ENCODE results near the gene TOB1. TPM values are rescaled to one million over a fixed set of nuclear protein-coding genes. Genes with fewer than 3 reads are reported as not detected.
A peak's percentile ranks its signal among the peaks of the same experiment; 100 is the strongest.

TOB1 gene
- total RNA-seq, 1 donor from 2014 or later: 4.6 TPM

DNA sequence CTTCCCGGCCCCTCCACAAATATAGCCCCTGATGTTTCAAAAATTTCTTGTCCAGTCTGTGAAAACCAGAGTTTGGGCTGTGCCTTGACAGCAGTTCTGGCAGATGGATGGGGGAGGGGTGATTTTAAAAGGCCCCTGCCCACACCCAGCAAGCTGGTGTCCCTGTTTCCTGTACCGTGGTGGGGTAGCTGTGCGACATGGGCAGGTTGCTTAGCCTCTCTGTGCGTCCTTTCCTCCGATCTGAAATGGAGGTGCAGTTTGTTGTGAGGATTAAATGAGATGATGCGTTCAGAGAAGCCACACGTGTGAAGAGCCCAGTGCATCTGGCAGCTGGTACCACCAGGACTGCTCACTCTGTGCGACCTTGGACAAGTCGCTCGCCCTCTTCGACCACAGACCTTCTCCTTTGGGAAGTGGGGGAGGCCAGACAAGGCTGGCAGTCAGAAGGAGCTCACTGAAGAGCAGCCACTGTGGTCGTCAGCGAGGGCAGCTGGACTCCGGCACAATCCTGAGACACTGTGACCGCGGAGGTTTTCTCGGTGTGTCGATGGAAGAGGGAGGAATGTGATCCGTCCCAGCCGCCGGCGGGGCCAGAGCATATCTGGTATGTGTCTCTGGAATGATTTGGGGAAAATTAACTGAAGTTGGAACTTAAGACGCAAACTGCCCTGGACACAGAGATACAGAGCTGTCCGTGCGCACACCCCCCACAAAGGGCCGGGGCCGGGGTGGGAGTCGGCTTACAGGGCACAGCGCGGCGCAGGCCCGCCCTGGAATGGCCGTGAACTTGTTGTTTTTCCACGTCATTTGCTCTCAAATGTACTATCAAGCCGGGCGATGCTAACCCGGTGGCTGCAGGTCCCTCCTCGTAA, 31.5 kb downstream of the TOB1 start:
- DNase-seq (ENCODE audit: low read depth): no peak
- peak overlapping the region; percentile 43 for H3K4me3 ChIP-seq (ENCODE audit: low read depth, low read length)

GRCh38 chr17:50833510-50834428, 32.4 kb downstream of the TOB1 start:
- no peak for TF ChIP-seq CTCF (conservative IDR thresholded peaks at IDR 0.05; ENCODE audit: low read depth, low read length)
- no peak overlapping the region for H3K4me3 ChIP-seq (ENCODE audit: low read depth, low read length)

More for the DNA sequence above, 31.5 kb downstream of the TOB1 start:
- TF ChIP-seq CTCF (conservative IDR thresholded peaks at IDR 0.05; ENCODE audit: low read depth, low read length): no peak

DNA sequence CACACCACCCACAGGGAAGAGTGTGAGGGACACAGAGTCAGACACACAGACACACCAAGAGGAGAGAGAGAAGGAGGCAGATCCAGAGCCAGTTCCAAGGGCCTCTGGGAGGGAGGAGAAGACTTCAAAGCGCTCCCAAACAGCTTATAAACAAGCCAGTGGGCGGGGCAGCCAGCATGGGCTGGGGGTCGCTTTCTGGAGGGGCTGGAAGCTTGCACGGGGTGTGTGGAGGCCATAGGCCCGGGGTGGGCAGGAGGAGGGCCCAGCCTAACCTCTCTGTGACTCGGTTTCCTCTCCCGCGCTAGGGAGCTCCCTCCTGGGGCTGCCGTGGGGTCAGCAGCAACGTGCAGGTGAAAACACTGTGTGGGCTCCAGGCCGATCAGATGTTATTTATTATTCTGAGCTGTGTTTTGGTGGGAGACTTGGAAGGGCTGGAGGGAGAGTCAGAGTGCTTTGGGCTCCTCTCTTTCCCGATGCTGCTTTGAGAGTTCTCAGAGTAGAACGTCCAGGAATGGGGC, 33.2 kb downstream of the TOB1 start:
- no peak for DNase-seq (ENCODE audit: low read depth)
- TF ChIP-seq CTCF (conservative IDR thresholded peaks at IDR 0.05; ENCODE audit: low read depth, low read length): no peak
- no peak overlapping the region for H3K4me3 ChIP-seq (ENCODE audit: low read depth, low read length)

More at GRCh38 chr17:50833510-50834428, 32.4 kb downstream of the TOB1 start:
- DNase-seq (ENCODE audit: low read depth): no peak

DNA sequence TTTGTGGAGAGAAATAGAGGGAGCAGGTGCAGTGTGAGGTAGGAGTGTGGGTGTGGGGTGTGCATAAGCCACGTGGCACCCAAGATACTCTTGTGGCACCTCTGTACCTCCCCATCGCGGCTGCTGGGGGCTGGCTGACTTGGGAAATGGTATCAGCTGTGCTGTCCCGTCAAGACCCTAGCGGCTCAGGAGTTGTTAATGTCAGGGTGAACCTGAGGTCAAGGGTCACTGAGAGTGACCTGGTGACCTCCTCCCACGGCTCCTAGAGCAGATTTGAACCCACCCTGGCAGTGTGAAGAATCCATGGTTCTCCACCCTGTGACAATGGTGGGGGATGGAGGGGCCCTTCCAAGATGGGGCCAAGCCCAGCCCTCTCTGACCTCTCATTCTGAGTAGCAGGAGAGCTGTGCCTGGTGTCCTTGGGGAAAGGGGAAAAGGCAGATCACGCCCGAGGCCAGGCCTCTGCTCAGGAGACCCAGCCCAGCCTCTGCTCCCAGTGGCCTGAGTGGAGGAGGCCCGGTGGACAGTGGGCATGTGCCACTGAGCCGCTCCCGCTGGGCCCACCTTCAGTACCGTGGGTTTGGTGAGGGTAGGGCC, 33.8 kb downstream of the TOB1 start:
- H3K4me3 ChIP-seq (ENCODE audit: low read depth, low read length): no peak overlapping the region
- no peak for TF ChIP-seq CTCF (conservative IDR thresholded peaks at IDR 0.05; ENCODE audit: low read depth, low read length)
- DNase-seq (ENCODE audit: low read depth): no peak

DNA sequence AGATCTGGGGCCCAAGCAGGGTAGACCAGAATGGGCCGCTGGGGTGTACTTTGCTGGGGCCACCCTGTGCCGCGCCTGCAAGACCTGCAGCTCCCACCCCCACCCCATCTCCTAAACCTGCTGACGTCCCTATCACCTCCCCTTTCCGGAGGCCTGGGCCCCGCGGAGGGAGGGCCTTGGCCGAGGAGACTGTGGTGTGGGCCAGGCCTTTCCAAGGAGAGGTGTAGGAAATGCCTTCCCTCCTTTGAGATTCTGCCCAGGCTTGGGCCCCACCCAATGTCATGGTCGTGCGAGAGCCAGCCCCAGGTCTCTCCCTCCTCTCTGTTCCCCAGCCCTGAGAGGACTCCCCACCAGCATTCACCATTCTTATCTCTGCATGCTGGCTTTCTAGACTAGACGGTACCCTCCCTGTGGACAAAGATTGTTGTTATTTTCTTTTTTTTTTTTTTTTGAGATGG, 34.7 kb downstream of the TOB1 start:
- no peak for TF ChIP-seq CTCF (conservative IDR thresholded peaks at IDR 0.05; ENCODE audit: low read depth, low read length)
- DNase-seq (ENCODE audit: low read depth): no peak
- no peak overlapping the region for H3K4me3 ChIP-seq (ENCODE audit: low read depth, low read length)

- H3K4me3 ChIP-seq (ENCODE audit: low read depth, low read length): no peak overlapping the region
- no peak for TF ChIP-seq CTCF (conservative IDR thresholded peaks at IDR 0.05; ENCODE audit: low read depth, low read length)
- no peak for DNase-seq (ENCODE audit: low read depth)
These were observed 35.2 kb downstream of the TOB1 start for GRCh38 chr17:50830994-50831393.
